IMR-90 (cell line): ENCODE results near the gene NR2C2. TPM values are rescaled to one million over a fixed set of nuclear protein-coding genes. Genes with fewer than 3 reads are reported as not detected.

ENCODE experiments used
- ATAC-seq: fragments of 200-7000 bp; cut with Tn5 transposase; 2 replicates; pipeline ENCODE4 v1.9.1; 2020; ENCODE audit warnings: low read depth, mild to moderate bottlenecking, moderate library complexity
- BruUV-seq: library from RNA; stranded (reverse); fragments of 400-500 nt; replicated peaks from 2 replicates; lab custom pipeline; 2021; lab: Mats Ljungman, UMichigan
- CTCF ChIA-PET: fragments of 300-600 bp; formaldehyde crosslinking; extraction: SDS; loops from one replicate; lab custom pipeline; 2021; ENCODE audit warnings: antibody characterized with exemption; lab: Yijun Ruan, JAX
- POLR2A ChIA-PET: fragments of 300-600 bp; sonication (Branson Sonifier 250); formaldehyde crosslinking; loops from one replicate; lab custom pipeline; 2022; ENCODE audit warnings: antibody characterized with exemption; ENCODE audit not compliant: unreplicated experiment; lab: Charles Lee
- DNase-seq: peaks from one replicate; pipeline ENCODE4 v3.0.0; 2013
- H2AFZ ChIP-seq: replicated peaks from 2 replicates; pipeline ENCODE3; 2013; ENCODE audit warnings: low read length, mild to moderate bottlenecking; ENCODE audit not compliant: poor library complexity
- H2AK5ac ChIP-seq: 2 replicates; pipeline ENCODE4 v1.6.1; 2013; ENCODE audit warnings: low read depth, low read length, inconsistent platforms
- H2AK9ac ChIP-seq: replicated peaks from 2 replicates; pipeline ENCODE3; 2013; ENCODE audit warnings: mild to moderate bottlenecking, low read depth, low read length, moderate library complexity; ENCODE audit not compliant: poor library complexity
- H2BK120ac ChIP-seq: 2 replicates; pipeline ENCODE4 v1.6.1; 2013; ENCODE audit warnings: low read depth, low read length, inconsistent platforms
- H2BK15ac ChIP-seq: 3 replicates; pipeline ENCODE4 v1.6.1; 2013; ENCODE audit warnings: low read depth, low read length, inconsistent platforms
- H2BK20ac ChIP-seq: 2 replicates; pipeline ENCODE4 v1.6.1; 2013; ENCODE audit warnings: low read depth, mild to moderate bottlenecking, inconsistent platforms, low read length, moderate library complexity
- H2BK5ac ChIP-seq: 2 replicates; pipeline ENCODE4 v1.6.1; 2013; ENCODE audit warnings: mild to moderate bottlenecking, low read depth, low read length, inconsistent platforms; ENCODE audit not compliant: poor library complexity, severe bottlenecking
- H3K14ac ChIP-seq: replicated peaks from 2 replicates; pipeline ENCODE4 v1.6.1; 2013; ENCODE audit warnings: low read depth, low read length, inconsistent platforms
- H3K18ac ChIP-seq: 2 replicates; pipeline ENCODE4 v1.6.1; 2013; ENCODE audit warnings: low read depth, low read length, control low read depth
- H3K23ac ChIP-seq: 2 replicates; pipeline ENCODE4 v1.6.1; 2013; ENCODE audit warnings: low read depth, low read length, inconsistent platforms
- H3K27ac ChIP-seq: 2 replicates; pipeline ENCODE4 v1.5.1; 2013; ENCODE audit warnings: mild to moderate bottlenecking, control low read depth, low read length; ENCODE audit not compliant: insufficient read depth
- H3K27me3 ChIP-seq: 2 replicates; pipeline ENCODE4 v1.6.1; 2013; ENCODE audit warnings: low read length; ENCODE audit not compliant: control insufficient read depth, insufficient read depth
- H3K36me3 ChIP-seq: 2 replicates; pipeline ENCODE4 v1.6.1; 2013; ENCODE audit warnings: low read length, mixed read lengths; ENCODE audit not compliant: control insufficient read depth, insufficient read depth
- H3K4ac ChIP-seq: 2 replicates; pipeline ENCODE4 v1.6.1; 2013; ENCODE audit warnings: low read depth, low read length, inconsistent platforms
- H3K4me1 ChIP-seq: 2 replicates; pipeline ENCODE4 v1.6.1; 2013; ENCODE audit warnings: low read length, mixed read lengths; ENCODE audit not compliant: control insufficient read depth, insufficient read depth
- H3K4me2 ChIP-seq: 2 replicates; pipeline ENCODE4 v1.6.1; 2013; ENCODE audit warnings: low read depth, mild to moderate bottlenecking, control low read depth, low read length, moderate library complexity
- H3K4me3 ChIP-seq: 2 replicates; pipeline ENCODE4 v1.5.1; 2013; ENCODE audit warnings: low read depth, mild to moderate bottlenecking, control low read depth, low read length, moderate library complexity; ENCODE audit not compliant: insufficient read depth
- H3K56ac ChIP-seq: 2 replicates; pipeline ENCODE4 v1.6.1; 2013; ENCODE audit warnings: low read length, inconsistent platforms; ENCODE audit not compliant: insufficient read depth; ENCODE audit errors: extremely low read depth
- H3K79me1 ChIP-seq, 2 experiments: 2 replicates each; pipeline ENCODE4 v1.6.1; 2013; ENCODE audit warnings: low read length in 2 of 2, inconsistent platforms in 1 of 2, low read depth in 1 of 2
- H3K9ac ChIP-seq: 2 replicates; pipeline ENCODE4 v1.6.1; 2013; ENCODE audit warnings: low read depth, low read length, control low read depth
- H3K9me1 ChIP-seq: 2 replicates; pipeline ENCODE4 v1.6.1; 2013; ENCODE audit warnings: low read length, inconsistent platforms; ENCODE audit not compliant: insufficient read depth
- H3K9me3 ChIP-seq: 2 replicates; pipeline ENCODE4 v1.6.1; 2013; ENCODE audit warnings: low read length; ENCODE audit not compliant: control insufficient read depth, insufficient read depth
- H4K20me1 ChIP-seq: 2 replicates; pipeline ENCODE4 v1.6.1; 2013; ENCODE audit warnings: low read length, inconsistent platforms; ENCODE audit not compliant: insufficient read depth
- H4K5ac ChIP-seq: 2 replicates; pipeline ENCODE4 v1.6.1; 2013; ENCODE audit warnings: mild to moderate bottlenecking, low read depth, low read length, control low read depth
- H4K8ac ChIP-seq, 2 experiments: 2 replicates each; pipeline ENCODE4 v1.6.1; 2013; ENCODE audit warnings: low read depth in 2 of 2, low read length in 2 of 2, control low read depth in 1 of 2, inconsistent platforms in 1 of 2
- H4K91ac ChIP-seq: 2 replicates; pipeline ENCODE4 v1.6.1; 2013; ENCODE audit warnings: low read depth, low read length, inconsistent platforms; ENCODE audit not compliant: insufficient read depth
- BHLHE40 ChIP-seq: fragments of 150-350 bp; IDR thresholded peaks from 2 replicates; pipeline ENCODE4 v1.6.1; 2016; ENCODE audit warnings: mild to moderate bottlenecking, low read depth, low read length
- CEBPB ChIP-seq: IDR thresholded peaks from 2 replicates; pipeline ENCODE4 v1.6.1; 2012; ENCODE audit warnings: low read depth, low read length, improper control_type of control experiment
- FOS ChIP-seq: fragments of 150-350 bp; IDR thresholded peaks from 2 replicates; pipeline ENCODE4 v1.6.1; 2016; ENCODE audit warnings: low read depth, low read length
- MAFK ChIP-seq: IDR thresholded peaks from 2 replicates; pipeline ENCODE4 v1.6.1; 2012; ENCODE audit warnings: low read depth, low read length, improper control_type of control experiment
- MAZ ChIP-seq: IDR thresholded peaks from 2 replicates; pipeline ENCODE4 v1.6.1; 2012; ENCODE audit warnings: low read depth, mild to moderate bottlenecking, low read length, improper control_type of control experiment, moderate library complexity, borderline replicate concordance
- MXI1 ChIP-seq: IDR thresholded peaks from 2 replicates; pipeline ENCODE4 v1.6.1; 2012; ENCODE audit warnings: low read depth, mild to moderate bottlenecking, low read length, moderate library complexity, borderline replicate concordance
- POLR2A ChIP-seq: IDR thresholded peaks from 2 replicates; pipeline ENCODE4 v1.6.1; 2012; ENCODE audit warnings: mild to moderate bottlenecking, low read depth, low read length
- WGBS, 2 experiments: methylation state at CpG; one replicate each; pipeline versions ENCODE4 v1.1.5 to v1.1.7; 2013; ENCODE audit warnings: missing lambda C conversion rate in 2 of 2; ENCODE audit not compliant: insufficient read length in 1 of 2; ENCODE audit errors: extremely low coverage in 2 of 2; 5-methylcytosine and 5-hydroxymethylcytosine counted together
- dilution Hi-C: fragments of 300-500 bp; cut with HindIII; formaldehyde crosslinking; loops from one replicate; pipeline ENCODE4 v1.14.3; 2018; ENCODE audit warnings: low sequenced_read_pairs; ENCODE audit not compliant: unreplicated experiment
- in situ Hi-C: fragments of 300-500 bp; cut with MboI; formaldehyde crosslinking; loops from 3 replicates; pipeline ENCODE4 v1.14.3; 2019; ENCODE audit warnings: low sequenced_read_pairs, inconsistent platforms, mixed read lengths
- intact Hi-C: fragments of 100-400 bp; cut with micrococcal nuclease; formaldehyde crosslinking; loops from 2 replicates; pipeline ENCODE4 v1.10.0; 2022
- polyA plus RNA-seq, 3 experiments: library from polyadenylated mRNA; depleted of rRNA; stranded (reverse); fragments of >200 nt; gene quantifications; 2 replicates each; pipeline ENCODE4 v1.2.3, GENCODE V29; 2012; ENCODE audit warnings: low replicate concordance in 1 of 3
- total RNA-seq: library from RNA; depleted of rRNA; stranded (reverse); fragments of >200 nt; gene quantifications from 2 replicates; pipeline ENCODE4 v1.2.3, GENCODE V29; 2012
- TF ChIP-seq, protein P1 (sequence below): fragments of 150-350 bp; IDR thresholded peaks from 2 replicates; pipeline ENCODE4 v1.6.1; 2016; ENCODE audit warnings: low read depth, mild to moderate bottlenecking, low read length, moderate library complexity, borderline replicate concordance

The NR2C2 gene
- total and polyA plus RNA-seq, 2 of the 4 experiments (the other 2 are of a cell fraction): 10.4 to 13.8 TPM

DNA sequence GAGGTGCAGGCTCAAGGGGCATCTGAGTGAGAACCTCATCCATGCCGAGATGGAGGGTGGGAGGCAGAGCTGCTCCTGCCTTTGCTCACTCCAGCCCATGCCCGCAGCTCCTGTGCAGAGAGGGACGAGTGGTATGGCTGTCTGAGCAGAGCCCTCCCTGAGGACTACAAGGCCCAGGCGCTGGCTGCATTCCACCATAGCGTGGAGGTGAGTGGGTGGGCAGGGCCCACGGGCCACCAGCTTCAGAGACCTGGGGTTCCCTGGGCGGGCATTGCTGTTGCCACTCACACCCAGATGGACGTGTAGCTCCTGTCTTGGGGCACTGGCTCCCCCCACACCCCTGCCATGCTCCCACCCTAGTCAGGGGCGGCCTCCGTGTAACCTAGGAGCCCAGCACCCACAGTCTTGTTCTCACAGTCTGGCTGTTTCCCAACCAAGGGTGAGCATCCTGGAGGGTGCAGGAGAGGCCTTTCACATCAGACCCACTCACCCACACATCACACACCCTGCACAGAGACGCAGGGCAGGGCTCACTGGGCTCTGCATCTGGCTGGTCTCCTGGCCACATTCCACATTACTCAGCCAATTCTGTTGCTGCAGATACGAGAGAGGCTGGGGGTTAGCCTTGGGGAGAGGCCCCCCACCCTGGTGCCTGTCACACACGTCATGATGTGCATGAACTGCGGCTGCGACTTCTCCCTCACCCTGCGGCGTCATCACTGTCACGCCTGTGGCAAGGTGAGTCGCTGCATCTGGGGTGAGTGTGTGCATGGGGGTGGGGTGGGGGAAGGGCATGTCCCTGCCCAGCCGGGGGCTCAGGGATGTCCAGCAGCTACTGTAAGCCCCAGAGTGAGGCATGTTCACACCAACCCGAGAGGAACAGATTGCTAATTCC lies 25.3 kb upstream of the NR2C2 start (continued):
- TF ChIP-seq MAFK (no peak), CEBPB (no peak), POLR2A (no peak)
- TF ChIP-seq, protein P1, sequence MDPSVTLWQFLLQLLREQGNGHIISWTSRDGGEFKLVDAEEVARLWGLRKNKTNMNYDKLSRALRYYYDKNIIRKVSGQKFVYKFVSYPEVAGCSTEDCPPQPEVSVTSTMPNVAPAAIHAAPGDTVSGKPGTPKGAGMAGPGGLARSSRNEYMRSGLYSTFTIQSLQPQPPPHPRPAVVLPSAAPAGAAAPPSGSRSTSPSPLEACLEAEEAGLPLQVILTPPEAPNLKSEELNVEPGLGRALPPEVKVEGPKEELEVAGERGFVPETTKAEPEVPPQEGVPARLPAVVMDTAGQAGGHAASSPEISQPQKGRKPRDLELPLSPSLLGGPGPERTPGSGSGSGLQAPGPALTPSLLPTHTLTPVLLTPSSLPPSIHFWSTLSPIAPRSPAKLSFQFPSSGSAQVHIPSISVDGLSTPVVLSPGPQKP: no peak

DNA sequence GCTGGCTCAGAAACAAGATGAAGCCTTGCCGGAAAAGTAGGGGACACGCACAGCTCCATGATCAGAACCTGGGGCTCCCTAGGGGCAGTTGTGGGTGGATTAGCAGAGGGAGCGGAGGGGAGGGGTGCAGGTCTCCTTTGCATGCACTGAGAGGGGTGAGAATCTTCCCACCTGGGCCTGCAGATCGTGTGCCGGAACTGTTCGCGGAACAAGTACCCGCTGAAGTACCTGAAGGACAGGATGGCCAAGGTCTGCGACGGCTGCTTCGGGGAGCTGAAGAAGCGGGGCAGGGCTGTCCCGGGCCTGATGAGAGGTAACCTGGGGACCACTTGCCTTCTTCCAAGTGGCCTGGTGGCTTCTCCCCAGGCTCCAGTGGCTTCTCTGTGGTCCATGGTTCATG lies 24.5 kb upstream of the NR2C2 start:
- no peak overlapping the region for H3K4me3 ChIP-seq
- ChIA-PET POLR2A (no interaction called here), CTCF (no interaction called here)
- DNase-seq: no peak
- H2AK5ac ChIP-seq: no peak overlapping the region
- H3K23ac ChIP-seq: no peak overlapping the region
- H3K4me2 ChIP-seq: no peak overlapping the region
- H3K27me3 ChIP-seq: peaks cover 11% of the 10 kb centered on the region
- no peak overlapping the region for H3K4ac ChIP-seq
- no peak overlapping the region for H3K18ac ChIP-seq
- H3K79me1 ChIP-seq: no peaks in the 10 kb centered on the region
- no peak overlapping the region for H2AK9ac ChIP-seq
- no peak overlapping the region for H4K91ac ChIP-seq
- no peak for ATAC-seq
- 87% methylated on average over 8 of the region's 13 CpGs; no CpG with 5 or more reads in 1 of the 2 experiments for WGBS, 2 experiments
- H4K20me1 ChIP-seq: no peaks in the 10 kb centered on the region
- no peak overlapping the region for H4K5ac ChIP-seq
- no peak overlapping the region for H2BK5ac ChIP-seq
- dilution Hi-C loops: no loop called here
- H3K36me3 ChIP-seq: no peaks in the 10 kb centered on the region
- no TSS peak for BruUV-seq
- no peak overlapping the region for H3K56ac ChIP-seq
- no peak for TF ChIP-seq MXI1
- TF ChIP-seq BHLHE40: no peak
- TF ChIP-seq FOS: no peak
- TF ChIP-seq MAZ: no peak
- H3K27ac ChIP-seq: no peak overlapping the region
- no peaks in the 10 kb centered on the region for H3K9me3 ChIP-seq
- H3K4me1 ChIP-seq: peaks cover 2% of the 10 kb centered on the region; the same call in 1 of the 2 replicates
- intact Hi-C loops: loop anchor here (5.0 kb wide), 3 partner anchors 721 to 1266 kb away; no protein-coding TSS in a partner anchor
- no peak overlapping the region for H3K9ac ChIP-seq
- H4K8ac ChIP-seq: no peak overlapping the region
- H2BK15ac ChIP-seq: no peak overlapping the region
- no peak overlapping the region for H2BK120ac ChIP-seq
- no peak overlapping the region for H2BK20ac ChIP-seq
- no peak overlapping the region for H3K14ac ChIP-seq
- no peak overlapping the region for H2AFZ ChIP-seq
- no peaks in the 10 kb centered on the region for H3K9me1 ChIP-seq
- in situ Hi-C loops: loop anchor here (5.0 to 10.0 kb wide), 2 partner anchors 251 to 418 kb away; no protein-coding TSS in a partner anchor
